Motor neuron (in vitro differentiated cells): Measurements from ENCODE around the gene KRTAP10-6. TPM values are rescaled to one million over a fixed set of nuclear protein-coding genes. Genes with fewer than 3 reads are reported as not detected.
"Not testable (repeated sequence)": the region's sequence is repeated elsewhere in the genome, so short reads cannot be mapped to it uniquely, and the experiment has no call there.

Experiments used
- ATAC-seq, 8 experiments: fragments of 200-7000 bp; cut with Tn5 transposase; replicated peaks in 6 of 8; 2 replicates each; pipeline ENCODE4 v1.8.0; 2021; ENCODE audit warnings: mild to moderate bottlenecking in 8 of 8, moderate library complexity in 8 of 8
- H3K27ac ChIP-seq, 2 donors: fragments of 250-450 bp; sonication (Bioruptor Pico); 2 replicates each; pipeline ENCODE4 v1.9.0; 2021; ENCODE audit warnings: antibody characterized with exemption in 2 of 2, mild to moderate bottlenecking in 2 of 2, moderate library complexity in 1 of 2
- H3K4me1 ChIP-seq, 2 donors: fragments of 250-450 bp; sonication (Bioruptor Pico); replicated peaks in 1 of 2; 2 replicates each; pipeline ENCODE4 v1.6.1; 2021; ENCODE audit warnings: antibody characterized with exemption in 2 of 2, mild to moderate bottlenecking in 2 of 2, moderate library complexity in 1 of 2
- H3K4me3 ChIP-seq, 5 donors: fragments of 250-450 bp; sonication (Bioruptor Pico); 2 replicates each; pipeline ENCODE4 v1.9.0; 2021; ENCODE audit warnings: antibody characterized with exemption in 5 of 5, mild to moderate bottlenecking in 5 of 5, moderate library complexity in 4 of 5
- WGBS, 10 experiments: fragments of 450-650 bp; shearing (Covaris generic); methylation state at CpG; one replicate each; pipeline ENCODE4 v1.0.0; 2022; 5-methylcytosine and 5-hydroxymethylcytosine counted together
- in situ Hi-C, 9 experiments: fragments of 400-800 bp; cut with MboI; loops; one replicate each; pipeline ENCODE4 v1.15.0; 2021; ENCODE audit warnings: low sequenced_read_pairs in 9 of 9, low pct_unique_long_range_greater_than_20kb in 2 of 9; ENCODE audit not compliant: unreplicated experiment in 9 of 9
- total RNA-seq, 8 experiments: library from RNA; unstranded; fragments of 300-600 nt; gene quantifications; 2 replicates each; pipeline versions ENCODE4 v1.2.3 to v1.2.4, GENCODE V29; 2022

Gene KRTAP10-6
- total RNA-seq, 8 experiments from 2014 or later: 0.23 to 0.71 (median 0.35) TPM; not detected in 4

DNA sequence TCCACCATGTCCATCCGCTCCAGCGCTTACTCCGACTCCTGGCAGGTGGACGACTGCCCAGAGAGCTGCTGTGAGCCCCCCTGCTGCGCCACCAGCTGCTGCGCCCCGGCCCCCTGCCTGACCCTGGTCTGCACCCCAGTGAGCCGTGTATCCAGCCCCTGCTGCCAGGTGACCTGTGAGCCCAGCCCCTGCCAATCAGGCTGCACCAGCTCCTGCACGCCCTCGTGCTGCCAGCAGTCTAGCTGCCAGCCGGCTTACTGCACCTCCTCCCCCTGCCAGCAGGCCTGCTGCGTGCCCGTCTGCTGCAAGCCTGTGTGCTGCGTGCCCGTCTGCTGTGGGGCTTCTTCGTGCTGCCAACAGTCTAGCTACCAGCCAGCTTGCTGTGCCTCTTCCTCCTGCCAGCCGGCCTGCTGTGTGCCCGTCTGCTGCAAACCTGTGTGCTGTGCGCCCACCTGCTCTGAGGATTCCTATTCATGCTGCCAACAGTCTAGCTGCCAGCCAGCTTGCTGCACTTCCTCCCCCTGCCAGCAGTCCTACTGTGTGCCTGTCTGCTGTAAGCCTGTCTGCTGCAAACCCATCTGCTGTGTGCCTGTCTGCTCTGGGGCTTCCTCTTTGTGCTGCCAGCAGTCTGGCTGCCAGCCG, 35.0 kb upstream of the KRTAP10-6 start:
- H3K27ac ChIP-seq, ATAC-seq, in situ Hi-C loops, H3K4me1 ChIP-seq, H3K4me3 ChIP-seq: not testable (repeated sequence)
- WGBS, 10 experiments: 0% methylated on average over 1 of the region's 20 CpGs; no CpG with 5 or more reads in 8 of the 10 experiments

GRCh38 chr21:44626673-44627143, 34.4 kb upstream of the KRTAP10-6 start, which contains the start of gene KRTAP10-9:
KRTAP10-9 (plus strand) TSS chr21:44627093; CDS start chr21:44627172, 79 bp downstream.
- no peak for ATAC-seq
- 80% methylated on average over 1 of the region's 7 CpGs; no CpG with 5 or more reads in 9 of the 10 experiments for WGBS, 10 experiments
- Histone ChIP-seq H3K4me3 (no peak within 1 kb of the TSS), H3K4me1 (no peaks in the 10 kb centered on the region), H3K27ac (no peak within 1 kb of the TSS)
- in situ Hi-C loops: no loop called here

- in situ Hi-C loops: no loop called here
- no peak overlapping the region for H3K27ac ChIP-seq
Measured at GRCh38 chr21:44626262-44626661, 34.0 kb upstream of the KRTAP10-6 start.

DNA sequence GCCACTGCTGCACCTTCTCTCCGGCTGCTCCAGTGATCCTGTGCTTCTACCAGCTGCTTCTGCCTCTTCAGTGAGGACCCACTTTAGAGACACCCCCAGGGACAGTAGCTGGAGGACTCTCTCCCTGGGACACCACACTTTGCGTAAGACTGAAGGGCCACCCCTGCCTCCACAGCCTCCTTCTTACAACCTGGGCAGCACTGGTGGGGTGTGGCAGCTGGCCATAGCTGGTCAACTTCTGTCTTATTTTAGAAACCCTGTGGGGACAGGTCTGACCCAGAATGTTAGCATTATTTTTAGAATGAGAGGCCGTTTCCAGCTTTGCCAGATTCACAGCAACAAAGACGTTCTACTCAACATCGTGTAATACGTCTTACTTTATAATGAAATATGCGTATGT, 33.5 kb upstream of the KRTAP10-6 start:
- no peak overlapping the region for H3K4me3 ChIP-seq
- 49 to 95% (median 87%) methylated on average over 2 to 7 of the region's 7 CpGs; no CpG with 5 or more reads in 3 of the 10 experiments for WGBS, 10 experiments
- in situ Hi-C loops: no loop called here
- no peaks in the 10 kb centered on the region for H3K4me1 ChIP-seq
- H3K27ac ChIP-seq: no peak overlapping the region
- no peak for ATAC-seq

More at GRCh38 chr21:44626262-44626661, 34.0 kb upstream of the KRTAP10-6 start:
- no peak overlapping the region for H3K4me3 ChIP-seq
- 14 to 100% (median 75%) methylated on average over 1 to 10 of the region's 10 CpGs; no CpG with 5 or more reads in 4 of the 10 experiments for WGBS, 10 experiments
- no peaks in the 10 kb centered on the region for H3K4me1 ChIP-seq
- ATAC-seq: no peak

DNA sequence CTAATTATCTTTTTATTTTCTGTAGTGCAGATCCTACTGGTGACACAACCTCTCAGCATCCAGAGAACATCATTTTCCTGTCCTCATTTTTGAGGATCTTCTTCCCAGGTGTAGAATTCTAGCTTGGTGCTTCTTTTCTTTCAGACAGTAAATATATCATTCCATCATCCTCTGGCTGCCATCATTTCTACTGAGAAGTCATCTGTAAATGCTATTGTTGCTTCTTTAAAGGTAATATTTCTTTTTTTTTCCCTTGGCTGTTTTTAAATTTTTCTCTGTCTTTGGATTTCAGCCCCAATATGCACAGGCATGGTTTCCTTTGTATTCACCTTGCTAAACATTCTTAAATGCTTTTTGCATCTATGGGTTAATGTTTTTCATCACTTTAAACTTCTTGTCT, 31.3 kb upstream of the KRTAP10-6 start:
- in situ Hi-C loops: no loop called here
- Histone ChIP-seq H3K4me3 (no peak overlapping the region), H3K4me1 (no peaks in the 10 kb centered on the region), H3K27ac (no peak overlapping the region)
- no peak for ATAC-seq

DNA sequence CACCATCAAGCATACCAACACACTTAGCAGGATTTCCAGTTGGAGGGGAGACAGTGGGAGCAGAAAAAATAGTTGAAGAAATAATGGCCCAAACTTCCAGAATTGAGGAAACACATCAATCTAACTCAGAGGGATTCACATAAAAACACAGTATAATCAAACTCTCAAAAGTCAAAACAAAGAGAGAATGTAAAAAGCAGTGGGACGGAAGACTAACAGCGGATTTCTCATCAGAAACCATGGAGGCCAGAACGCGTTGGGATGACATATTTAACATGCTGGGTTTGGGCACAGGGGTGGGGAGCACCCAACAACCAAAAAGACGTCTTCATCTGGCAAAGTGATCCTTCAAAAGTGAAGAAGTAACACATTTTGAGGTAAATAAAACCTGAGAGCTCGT, 27.6 kb upstream of the KRTAP10-6 start:
- H3K4me3 ChIP-seq: no peak overlapping the region
- in situ Hi-C loops: no loop called here
- ATAC-seq: no peak
- H3K27ac ChIP-seq: no peak overlapping the region
- WGBS, 10 experiments: 0 to 92% (median 73%) methylated on average over 1 to 6 of the region's 6 CpGs
- H3K4me1 ChIP-seq: no peaks in the 10 kb centered on the region

DNA sequence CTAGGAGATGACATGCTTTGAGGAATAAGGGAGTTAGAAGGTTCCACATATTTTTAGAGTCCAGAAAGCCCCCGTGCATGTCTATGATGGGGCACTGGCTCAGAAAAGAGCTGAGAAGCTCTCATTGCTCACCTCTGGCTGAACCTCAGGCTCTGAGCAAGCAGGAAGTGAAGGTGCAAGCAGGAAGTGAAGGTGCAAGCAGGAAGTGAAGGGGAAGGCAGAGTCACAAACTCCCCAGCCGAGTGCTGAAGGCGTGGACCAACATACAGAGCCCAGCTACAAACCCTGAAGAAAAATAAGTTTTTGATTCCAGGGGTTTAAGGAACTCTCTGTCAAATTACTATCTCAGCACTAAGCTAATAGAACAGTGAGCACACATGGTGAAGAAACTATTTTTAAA, 26.6 kb upstream of the KRTAP10-6 start:
- H3K4me1 ChIP-seq: no peaks in the 10 kb centered on the region
- ATAC-seq: no peak
- WGBS, 10 experiments: 7 to 100% (median 78%) methylated on average over 1 to 3 of the region's 3 CpGs; no CpG with 5 or more reads in 4 of the 10 experiments
- in situ Hi-C loops: no loop called here
- H3K27ac ChIP-seq: no peak overlapping the region
- no peak overlapping the region for H3K4me3 ChIP-seq

- in situ Hi-C loops: no loop called here
- ATAC-seq: peak in 3 of 8 experiments; percentile 69 to 84 (median 71)
- 0 to 80% (median 49%) methylated on average over 1 to 3 of the region's 4 CpGs; no CpG with 5 or more reads in 2 of the 10 experiments for WGBS, 10 experiments
Measured at GRCh38 chr21:44618504-44618903, 26.2 kb upstream of the KRTAP10-6 start.

GRCh38 chr21:44617071-44617501, 24.8 kb upstream of the KRTAP10-6 start:
- H3K4me1 ChIP-seq: no peaks in the 10 kb centered on the region
- H3K27ac ChIP-seq: no peak overlapping the region
- in situ Hi-C loops: no loop called here
- WGBS, 10 experiments: 0 to 62% (median 37%) methylated on average over 2 to 6 of the region's 8 CpGs; no CpG with 5 or more reads in 6 of the 10 experiments
- H3K4me3 ChIP-seq: no peak overlapping the region
- ATAC-seq: no peak

More at GRCh38 chr21:44618504-44618903, 26.2 kb upstream of the KRTAP10-6 start:
- Histone ChIP-seq H3K27ac (no peak overlapping the region), H3K4me1 (no peaks in the 10 kb centered on the region), H3K4me3 (no peak overlapping the region)

DNA sequence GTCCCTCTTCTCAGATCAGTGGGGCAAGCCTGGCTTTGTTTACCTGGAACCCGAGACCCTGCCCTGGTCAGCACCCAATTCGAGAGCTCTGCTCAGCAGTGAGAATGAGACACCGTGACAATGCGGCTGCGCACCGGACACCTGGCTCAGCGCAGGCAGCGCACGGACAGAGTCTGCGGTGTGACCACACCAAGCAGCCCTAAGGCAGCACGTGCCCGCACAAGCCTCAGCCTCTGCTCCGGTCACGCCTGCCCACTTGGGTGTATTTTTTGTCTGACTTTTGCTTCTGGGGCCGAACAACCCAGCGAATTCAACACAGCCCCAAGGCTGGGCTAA, 24.3 kb upstream of the KRTAP10-6 start:
- H3K4me1 ChIP-seq: no peaks in the 10 kb centered on the region
- 48 to 90% (median 74%) methylated on average over 2 to 10 of the region's 16 CpGs; no CpG with 5 or more reads in 2 of the 10 experiments for WGBS, 10 experiments
- no peak overlapping the region for H3K27ac ChIP-seq
- ATAC-seq: no peak
- H3K4me3 ChIP-seq: no peak overlapping the region
- in situ Hi-C loops: no loop called here

GRCh38 chr21:44615911-44616590, 23.7 kb upstream of the KRTAP10-6 start:
- H3K27ac ChIP-seq: no peak overlapping the region
- no peak overlapping the region for H3K4me3 ChIP-seq
- in situ Hi-C loops: no loop called here
- no peak for ATAC-seq
- H3K4me1 ChIP-seq: no peaks in the 10 kb centered on the region
- WGBS, 10 experiments: 17 to 100% (median 56%) methylated on average over 1 to 9 of the region's 17 CpGs; no CpG with 5 or more reads in 4 of the 10 experiments

- in situ Hi-C loops: no loop called here
- no peak for ATAC-seq
- Histone ChIP-seq H3K27ac (no peak overlapping the region), H3K4me3 (no peak overlapping the region), H3K4me1 (no peaks in the 10 kb centered on the region)
- WGBS, 10 experiments: 14 to 100% (median 64%) methylated on average over 2 to 8 of the region's 8 CpGs; no CpG with 5 or more reads in 1 of the 10 experiments
Measured at GRCh38 chr21:44615466-44615865, 23.2 kb upstream of the KRTAP10-6 start.

GRCh38 chr21:44614961-44615391, 22.7 kb upstream of the KRTAP10-6 start:
- ATAC-seq: no peak
- H3K27ac ChIP-seq: no peak overlapping the region
- H3K4me1 ChIP-seq: no peaks in the 10 kb centered on the region
- in situ Hi-C loops: no loop called here
- H3K4me3 ChIP-seq: no peak overlapping the region
- WGBS, 10 experiments: 50 to 100% (median 94%) methylated on average over 1 to 15 of the region's 28 CpGs; no CpG with 5 or more reads in 3 of the 10 experiments
